Measurements from ENCODE around the gene LRRC34. TPM values are rescaled to one million over a fixed set of nuclear protein-coding genes. Genes with fewer than 3 reads are reported as not detected.
A peak's percentile ranks its signal among the peaks of the same experiment; 100 is the strongest.

Gene LRRC34
- total RNA-seq, 3 donors from 2014 or later = 0.35 to 1.2 (median 1.0) TPM

DNA sequence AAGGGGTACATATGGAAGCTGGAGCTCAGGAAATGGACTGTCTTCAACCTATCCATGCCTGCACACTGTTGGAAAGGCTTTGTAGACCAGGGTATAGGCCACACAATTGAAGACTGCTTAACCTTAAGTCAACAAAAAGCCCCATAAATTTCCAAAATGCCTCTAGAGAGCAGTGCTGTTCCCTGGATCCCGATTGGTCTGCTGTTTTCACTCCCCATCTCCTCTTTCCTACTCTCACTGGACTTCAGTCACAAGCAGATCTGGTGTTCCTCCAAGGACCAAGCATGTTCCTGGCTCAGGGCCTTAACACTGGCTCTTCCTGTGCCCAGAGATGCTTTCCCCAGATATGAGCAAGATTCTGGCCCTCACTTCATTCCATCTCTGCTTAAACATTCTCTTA, 22.8 kb upstream of the LRRC34 start:
- ATAC-seq (no peak), DNase-seq (no peak)
- Mint-ChIP-seq H3K36me3 (ENCODE audit: insufficient read depth) (no peaks in the 10 kb centered on the region), H3K4me3 (no peak overlapping the region), H3K4me1 (ENCODE audit: low read depth) (no peaks in the 10 kb centered on the region), H3K27me3 (ENCODE audit: low read depth) (peaks cover 8% of the 10 kb centered on the region), H3K9me3 (no peaks in the 10 kb centered on the region)

DNA sequence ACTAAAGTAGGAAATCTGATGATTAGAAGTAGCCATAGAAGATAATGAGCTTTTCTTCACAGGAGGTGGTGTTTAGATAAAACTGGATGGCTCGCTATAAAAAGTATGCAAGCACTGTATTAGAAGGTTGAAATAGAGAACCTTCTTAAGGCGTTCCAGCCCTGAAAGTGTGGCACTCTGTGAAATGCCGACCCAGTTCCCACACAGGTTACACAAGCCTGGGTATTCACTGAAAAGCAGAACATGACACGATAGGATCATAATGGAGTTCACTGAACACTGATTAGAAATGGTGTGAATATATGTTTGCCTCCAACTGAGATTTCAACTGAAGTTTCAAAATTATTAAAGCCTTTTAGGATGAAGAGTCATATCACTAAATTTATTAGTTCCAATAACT, 15.0 kb upstream of the LRRC34 start:
- Mint-ChIP-seq H3K9me3 (no peaks in the 10 kb centered on the region), H3K27me3 (ENCODE audit: low read depth) (peaks cover 3% of the 10 kb centered on the region), H3K4me3 (no peak overlapping the region), H3K4me1 (ENCODE audit: low read depth) (no peaks in the 10 kb centered on the region), H3K36me3 (ENCODE audit: insufficient read depth) (no peaks in the 10 kb centered on the region)
- no peak for DNase-seq
- no peak for ATAC-seq

GRCh38 chr3:169825316-169825715, 12.6 kb upstream of the LRRC34 start:
- ATAC-seq (no peak), DNase-seq (no peak)
- H3K27me3 Mint-ChIP-seq (ENCODE audit: low read depth) = peaks cover 17% of the 10 kb centered on the region
- H3K4me3 Mint-ChIP-seq = no peak overlapping the region
- H3K9me3 Mint-ChIP-seq = no peaks in the 10 kb centered on the region
- H3K36me3 Mint-ChIP-seq (ENCODE audit: insufficient read depth) = no peaks in the 10 kb centered on the region
- no peaks in the 10 kb centered on the region for H3K4me1 Mint-ChIP-seq (ENCODE audit: low read depth)

- no peaks in the 10 kb centered on the region for H3K9me3 Mint-ChIP-seq
- ATAC-seq (no peak), DNase-seq (no peak)
- H3K27me3 Mint-ChIP-seq (ENCODE audit: low read depth) = peaks cover 28% of the 10 kb centered on the region
- H3K36me3 Mint-ChIP-seq (ENCODE audit: insufficient read depth) = no peaks in the 10 kb centered on the region
- H3K4me1 Mint-ChIP-seq (ENCODE audit: low read depth) = no peaks in the 10 kb centered on the region
- no peak overlapping the region for H3K4me3 Mint-ChIP-seq
Observed at GRCh38 chr3:169822983-169823382, 10.3 kb upstream of the LRRC34 start.

DNA sequence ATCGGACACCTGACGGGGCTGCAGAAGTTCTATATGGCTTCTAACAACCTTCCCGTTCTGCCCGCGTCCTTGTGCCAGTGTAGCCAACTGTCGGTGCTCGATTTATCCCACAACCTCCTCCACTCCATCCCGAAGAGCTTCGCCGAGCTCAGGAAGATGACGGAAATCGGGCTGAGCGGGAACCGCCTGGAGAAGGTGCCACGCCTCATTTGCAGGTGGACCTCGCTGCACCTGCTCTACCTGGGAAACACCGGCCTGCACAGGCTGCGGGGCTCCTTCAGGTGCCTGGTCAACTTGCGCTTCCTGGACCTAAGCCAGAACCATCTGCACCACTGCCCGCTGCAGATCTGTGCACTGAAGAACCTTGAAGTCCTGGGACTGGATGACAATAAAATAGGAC, 9.8 kb upstream of the LRRC34 start:
- ATAC-seq = no peak
- no peak overlapping the region for H3K4me3 Mint-ChIP-seq
- H3K4me1 Mint-ChIP-seq (ENCODE audit: low read depth) = no peaks in the 10 kb centered on the region

DNA sequence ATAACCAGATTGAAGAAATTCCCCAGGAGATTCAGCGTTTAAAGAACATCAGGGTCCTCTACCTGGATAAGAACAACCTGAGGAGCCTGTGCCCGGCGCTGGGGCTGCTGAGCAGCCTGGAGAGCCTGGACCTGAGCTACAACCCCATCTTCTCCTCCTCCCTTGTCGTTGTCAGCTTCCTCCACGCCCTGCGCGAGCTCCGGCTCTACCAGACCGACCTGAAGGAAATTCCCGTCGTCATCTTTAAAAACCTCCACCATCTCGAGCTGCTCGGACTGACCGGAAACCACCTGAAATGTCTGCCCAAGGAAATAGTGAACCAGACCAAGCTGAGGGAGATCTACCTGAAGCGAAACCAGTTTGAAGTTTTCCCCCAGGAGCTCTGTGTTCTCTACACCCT, 9.4 kb upstream of the LRRC34 start:
- H3K27me3 Mint-ChIP-seq (ENCODE audit: low read depth) = peaks cover 33% of the 10 kb centered on the region
- no peak overlapping the region for H3K4me3 Mint-ChIP-seq
- DNase-seq (no peak), ATAC-seq (no peak)
- H3K4me1 Mint-ChIP-seq (ENCODE audit: low read depth) = no peaks in the 10 kb centered on the region
- H3K36me3 Mint-ChIP-seq (ENCODE audit: insufficient read depth) = no peaks in the 10 kb centered on the region
- H3K9me3 Mint-ChIP-seq = no peaks in the 10 kb centered on the region

More for the DNA sequence above, 9.8 kb upstream of the LRRC34 start:
- no peak for DNase-seq
- H3K27me3 Mint-ChIP-seq (ENCODE audit: low read depth) = peaks cover 32% of the 10 kb centered on the region
- no peaks in the 10 kb centered on the region for H3K9me3 Mint-ChIP-seq
- H3K36me3 Mint-ChIP-seq (ENCODE audit: insufficient read depth) = no peaks in the 10 kb centered on the region

GRCh38 chr3:169818316-169818715, 5.6 kb upstream of the LRRC34 start:
- DNase-seq (no peak), ATAC-seq (no peak)
- Mint-ChIP-seq H3K36me3 (ENCODE audit: insufficient read depth) (no peaks in the 10 kb centered on the region), H3K4me3 (no peak overlapping the region), H3K4me1 (ENCODE audit: low read depth) (peaks cover 10% of the 10 kb centered on the region), H3K27me3 (ENCODE audit: low read depth) (peaks cover 34% of the 10 kb centered on the region), H3K9me3 (peaks cover 13% of the 10 kb centered on the region)

DNA sequence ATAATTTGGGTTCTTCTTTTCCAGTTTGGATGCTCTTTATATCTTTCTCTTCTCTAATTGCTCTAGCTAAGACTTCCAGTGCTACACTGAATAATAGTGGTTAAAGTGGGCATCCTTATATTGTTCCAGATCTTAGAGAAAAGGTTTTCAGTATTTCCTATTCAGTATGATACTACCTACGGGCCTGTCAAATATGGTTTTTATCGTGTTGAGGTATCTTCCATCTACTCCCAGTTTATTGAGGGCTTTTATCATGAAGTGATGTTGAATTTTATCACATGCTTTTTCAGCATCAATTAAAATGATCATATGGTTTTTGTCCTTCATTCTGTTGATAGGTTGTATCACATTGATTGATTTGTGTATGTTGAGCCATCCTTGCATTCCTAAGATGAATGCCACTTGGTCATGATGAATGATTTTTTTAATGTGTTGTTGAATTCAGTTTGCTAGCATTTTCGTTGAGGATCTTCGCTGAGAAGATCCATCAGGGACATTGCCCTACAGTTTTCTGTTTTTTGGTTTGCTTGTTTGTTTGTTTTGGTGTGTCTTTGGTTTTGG, 3.0 kb upstream of the LRRC34 start:
- H3K9me3 Mint-ChIP-seq = peaks cover 13% of the 10 kb centered on the region
- no peak for ATAC-seq
- H3K4me3 Mint-ChIP-seq = no peak overlapping the region
- DNase-seq = no peak
- peaks cover 24% of the 10 kb centered on the region for H3K27me3 Mint-ChIP-seq (ENCODE audit: low read depth)
- H3K4me1 Mint-ChIP-seq (ENCODE audit: low read depth) = peaks cover 23% of the 10 kb centered on the region
- no peaks in the 10 kb centered on the region for H3K36me3 Mint-ChIP-seq (ENCODE audit: insufficient read depth)

DNA sequence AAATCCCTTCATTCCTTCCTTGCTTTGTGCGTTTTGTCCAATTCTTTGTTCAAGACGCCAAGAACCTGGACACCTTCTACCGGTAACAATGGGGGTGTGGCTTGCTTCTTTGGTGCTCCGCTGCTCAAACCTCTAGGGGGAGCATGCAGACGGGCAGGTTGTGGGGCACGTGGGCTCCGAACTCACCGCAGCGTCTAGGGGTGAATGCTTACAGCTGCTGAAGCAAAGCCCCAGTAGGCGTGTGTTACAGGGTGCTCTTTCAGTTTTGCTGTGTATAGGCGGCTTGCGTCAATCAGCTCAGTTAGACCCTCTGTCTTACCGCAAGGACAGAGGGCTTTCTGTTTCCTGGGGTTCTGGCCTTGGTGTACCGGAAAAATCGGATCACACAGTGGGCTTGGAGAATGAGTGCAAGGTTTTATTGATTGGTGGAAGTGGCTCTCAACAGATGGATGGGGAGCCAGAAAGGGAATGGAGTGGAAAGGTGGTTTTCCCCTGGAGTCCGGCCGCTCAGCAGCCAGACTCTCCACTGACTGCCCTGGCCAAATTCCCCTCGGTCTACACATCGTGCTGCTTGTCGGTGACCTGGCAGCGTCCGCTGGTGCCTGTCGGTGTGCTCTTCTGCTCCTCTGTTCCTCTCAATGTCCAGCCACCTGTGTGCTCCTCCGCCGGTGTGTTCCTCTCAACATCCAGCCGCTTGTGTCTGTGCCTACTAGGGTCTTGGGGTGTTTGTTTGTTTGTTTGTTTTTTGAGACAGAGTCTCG, 1.2 kb upstream of the LRRC34 start:
- Mint-ChIP-seq H3K4me1 (ENCODE audit: low read depth) (peaks cover 26% of the 10 kb centered on the region), H3K27me3 (ENCODE audit: low read depth) (peaks cover 19% of the 10 kb centered on the region), H3K36me3 (ENCODE audit: insufficient read depth) (no peaks in the 10 kb centered on the region), H3K9me3 (peaks cover 13% of the 10 kb centered on the region), H3K4me3 (peak overlapping the region; percentile 78)
- DNase-seq (peak; percentile 68), ATAC-seq (peak; percentile 80 to 83)

GRCh38 chr3:169813278-169813677, 574 bp upstream of the LRRC34 start:
- Mint-ChIP-seq H3K36me3 (ENCODE audit: insufficient read depth) (no peaks in the 10 kb centered on the region), H3K4me1 (ENCODE audit: low read depth) (peaks cover 26% of the 10 kb centered on the region), H3K4me3 (peak overlapping the region; percentile 78), H3K9me3 (peaks cover 13% of the 10 kb centered on the region), H3K27me3 (ENCODE audit: low read depth) (peaks cover 17% of the 10 kb centered on the region)
- ATAC-seq (no peak), DNase-seq (no peak)

- Mint-ChIP-seq H3K4me3 (peak overlapping the region; percentile 78), H3K36me3 (ENCODE audit: insufficient read depth) (no peaks in the 10 kb centered on the region), H3K9me3 (peaks cover 13% of the 10 kb centered on the region), H3K4me1 (ENCODE audit: low read depth) (peaks cover 26% of the 10 kb centered on the region), H3K27me3 (ENCODE audit: low read depth) (peaks cover 9% of the 10 kb centered on the region)
- ATAC-seq (peak; percentile 12 to 38), DNase-seq (no peak)
Observed at GRCh38 chr3:169811631-169812331, 923 bp downstream of the LRRC34 start.

- ATAC-seq = no peak
- no peak for DNase-seq
- peaks cover 25% of the 10 kb centered on the region for H3K4me1 Mint-ChIP-seq (ENCODE audit: low read depth)
Observed at GRCh38 chr3:169809230-169809795, 3.4 kb downstream of the LRRC34 start.

GRCh38 chr3:169804681-169805080, 8.0 kb downstream of the LRRC34 start:
- H3K9me3 Mint-ChIP-seq = no peaks in the 10 kb centered on the region
- ATAC-seq = no peak
- peaks cover 3% of the 10 kb centered on the region for H3K4me1 Mint-ChIP-seq (ENCODE audit: low read depth)
- H3K27me3 Mint-ChIP-seq (ENCODE audit: low read depth) = no peaks in the 10 kb centered on the region
- H3K36me3 Mint-ChIP-seq (ENCODE audit: insufficient read depth) = no peaks in the 10 kb centered on the region
- DNase-seq = no peak
- H3K4me3 Mint-ChIP-seq = no peak overlapping the region

More at GRCh38 chr3:169809230-169809795, 3.4 kb downstream of the LRRC34 start:
- H3K36me3 Mint-ChIP-seq (ENCODE audit: insufficient read depth) = no peaks in the 10 kb centered on the region
- H3K9me3 Mint-ChIP-seq = no peaks in the 10 kb centered on the region
- H3K27me3 Mint-ChIP-seq (ENCODE audit: low read depth) = peaks cover 9% of the 10 kb centered on the region
- H3K4me3 Mint-ChIP-seq = no peak overlapping the region

DNA sequence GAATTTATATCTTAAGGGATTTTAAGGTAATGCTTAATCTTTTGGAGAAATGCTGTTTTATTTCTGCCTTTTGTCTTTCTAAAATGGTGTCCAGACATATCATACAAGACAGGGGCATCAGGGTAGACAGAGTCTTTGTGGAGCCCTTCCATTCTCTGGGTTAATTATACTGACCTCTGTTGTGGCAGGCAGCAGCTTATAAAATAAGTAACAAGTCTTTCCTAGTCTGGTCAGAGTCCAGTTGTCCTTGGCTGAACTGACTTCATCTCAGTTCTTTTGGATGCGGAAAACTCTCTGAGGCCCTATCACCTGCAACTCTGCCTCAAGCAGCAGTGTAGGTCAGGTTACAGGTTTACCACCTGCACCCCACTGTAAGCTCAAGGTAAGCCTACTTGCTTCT, 20.3 kb downstream of the LRRC34 start:
- Mint-ChIP-seq H3K4me3 (no peak overlapping the region), H3K27me3 (ENCODE audit: low read depth) (no peaks in the 10 kb centered on the region), H3K9me3 (no peaks in the 10 kb centered on the region), H3K4me1 (ENCODE audit: low read depth) (no peaks in the 10 kb centered on the region), H3K36me3 (ENCODE audit: insufficient read depth) (peaks cover 18% of the 10 kb centered on the region)
- no peak for DNase-seq
- no peak for ATAC-seq

Data from activated T-cell treated with anti-CD3 and anti-CD28 coated beads, Interleukin-2, amount 50 U/mL, for 4 hours (primary cell).